HepG2 (cell line): ENCODE results near the gene BCL6. TPM values are rescaled to one million over a fixed set of nuclear protein-coding genes. Genes with fewer than 3 reads are reported as not detected.
A peak's percentile ranks its signal among the peaks of the same experiment; 100 is the strongest.

Experiments
- ASH2L ChIP-seq: fragments of 300-600, 200-600 bp; sonication (generic); IDR thresholded peaks from 2 replicates; pipeline ENCODE4 v1.7.0; 2017; ENCODE audit warnings: low read depth, mild to moderate bottlenecking, moderate library complexity, mixed read lengths, low read length; ENCODE audit not compliant: insufficient read length
- KDM4B ChIP-seq: sonication (generic); formaldehyde crosslinking; IDR thresholded peaks from 2 replicates; pipeline ENCODE4 v1.4.0; 2020; ENCODE audit warnings: missing genetic modification reagents
- KIAA2018 ChIP-seq: sonication (generic); formaldehyde crosslinking; IDR thresholded peaks from 2 replicates; pipeline ENCODE4 v1.5.0; 2020; ENCODE audit warnings: mild to moderate bottlenecking, missing genetic modification reagents, borderline replicate concordance
- MYC ChIP-seq: sonication (generic); formaldehyde crosslinking; IDR thresholded peaks from 2 replicates; pipeline ENCODE4 v1.9.0; 2021; ENCODE audit warnings: missing genetic modification reagents, borderline replicate concordance
- RXRB ChIP-seq: IDR thresholded peaks from 2 replicates; pipeline ENCODE4 v1.6.1; 2016; ENCODE audit warnings: borderline replicate concordance, missing genetic modification reagents, missing compliant biosample characterization
- TRAFD1 ChIP-seq: sonication (generic); formaldehyde crosslinking; IDR thresholded peaks from 2 replicates; pipeline ENCODE4 v1.5.1; 2020; ENCODE audit warnings: missing genetic modification reagents, mild to moderate bottlenecking, borderline replicate concordance
- ZFYVE20 ChIP-seq: sonication (generic); formaldehyde crosslinking; IDR thresholded peaks from 2 replicates; pipeline ENCODE4 v1.8.0; 2023; ENCODE audit warnings: low read depth, mild to moderate bottlenecking, moderate library complexity, missing genetic modification reagents, borderline replicate concordance
- ZKSCAN1 ChIP-seq: fragments of 150-350 bp; IDR thresholded peaks from 2 replicates; pipeline ENCODE4 v1.6.1; 2014; ENCODE audit warnings: low read length
- ZNF557 ChIP-seq: sonication (generic); formaldehyde crosslinking; IDR thresholded peaks from 2 replicates; pipeline ENCODE4 v1.4.0; 2020; ENCODE audit warnings: missing genetic modification reagents
- ZNF768 ChIP-seq: sonication (generic); formaldehyde crosslinking; IDR thresholded peaks from 2 replicates; pipeline ENCODE4 v1.4.0; 2020; ENCODE audit warnings: missing genetic modification reagents
- ZNF784 ChIP-seq: sonication (generic); formaldehyde crosslinking; IDR thresholded peaks from 2 replicates; pipeline ENCODE4 v1.5.1; 2020; ENCODE audit warnings: missing genetic modification reagents, mild to moderate bottlenecking, borderline replicate concordance
- ZSCAN29 ChIP-seq: sonication (generic); formaldehyde crosslinking; conservative IDR thresholded peaks from 2 replicates; pipeline ENCODE4 v1.4.0; 2020; ENCODE audit warnings: mild to moderate bottlenecking, missing genetic modification reagents
- polyA plus RNA-seq, 8 experiments: library from polyadenylated mRNA; depleted of rRNA in 3 of 8; stranded (reverse) in 7 of 8; unstranded in 1 of 8; fragments of >200 nt; fragmentation: Illumina TruSeq in 4 of 8; extraction: Trizol in 4 of 8; gene quantifications; 2 replicates each; pipeline versions ENCODE4 v1.2.1 to v1.2.3, GENCODE V29; 2011 to 2016; ENCODE audit warnings: low read depth in 4 of 8, missing spikeins in 1 of 8, mixed read lengths in 1 of 8; ENCODE audit not compliant: insufficient read depth in 1 of 8
- total RNA-seq, 5 experiments: library from RNA; depleted of rRNA; stranded (reverse); fragments of >200 nt; fragmentation: Illumina TruSeq; extraction: Trizol; gene quantifications; 2 replicates each; pipeline ENCODE4 v1.2.3, GENCODE V29; 2016; ENCODE audit warnings: low read depth in 1 of 5
- TF ChIP-seq, protein P1 (sequence below): sonication (generic); formaldehyde crosslinking; IDR thresholded peaks from 2 replicates; pipeline ENCODE4 v1.8.0; 2022; ENCODE audit warnings: mild to moderate bottlenecking, missing genetic modification reagents; ENCODE audit not compliant: insufficient replicate concordance
- TF ChIP-seq, protein P2 (sequence below): sonication (generic); formaldehyde crosslinking; IDR thresholded peaks from 2 replicates; pipeline ENCODE4 v1.4.0; 2020; ENCODE audit warnings: mild to moderate bottlenecking, low read depth, missing genetic modification reagents

The BCL6 gene
- total and polyA plus RNA-seq, 2 of the 13 experiments (the other 11 are each of a cell fraction or from before 2014, with no cell fraction given), result 21.2 to 53.7 TPM

GRCh38 chr3:187745201-187746058 lies at the start of gene BCL6 (continued):
- TF ChIP-seq ZNF557 (CRISPR knock-in tag) (peak; percentile 45; the same call in 1 of the 2 replicates), TRAFD1 (CRISPR knock-in tag) (no peak), ASH2L (peak; percentile 74), MYC (0 out of 2 replicates have a peak, but pooled peaks have one; percentile 39), ZKSCAN1 (no peak), ZNF784 (peak; percentile 43; the same call in 1 of the 2 replicates), ZNF768 (CRISPR knock-in tag) (0 out of 2 replicates have a peak, but pooled peaks have one; percentile 39), ZSCAN29 (CRISPR knock-in tag) (0 out of 2 replicates have a peak, but pooled peaks have one; percentile 59), KDM4B (peak; percentile 53; the same call in 1 of the 2 replicates), KIAA2018 (peak; percentile 94; the same call in 1 of the 2 replicates), ZFYVE20 (CRISPR knock-in tag) (no peak), RXRB (CRISPR knock-in tag) (peak; percentile 76)
- TF ChIP-seq, protein P1, sequence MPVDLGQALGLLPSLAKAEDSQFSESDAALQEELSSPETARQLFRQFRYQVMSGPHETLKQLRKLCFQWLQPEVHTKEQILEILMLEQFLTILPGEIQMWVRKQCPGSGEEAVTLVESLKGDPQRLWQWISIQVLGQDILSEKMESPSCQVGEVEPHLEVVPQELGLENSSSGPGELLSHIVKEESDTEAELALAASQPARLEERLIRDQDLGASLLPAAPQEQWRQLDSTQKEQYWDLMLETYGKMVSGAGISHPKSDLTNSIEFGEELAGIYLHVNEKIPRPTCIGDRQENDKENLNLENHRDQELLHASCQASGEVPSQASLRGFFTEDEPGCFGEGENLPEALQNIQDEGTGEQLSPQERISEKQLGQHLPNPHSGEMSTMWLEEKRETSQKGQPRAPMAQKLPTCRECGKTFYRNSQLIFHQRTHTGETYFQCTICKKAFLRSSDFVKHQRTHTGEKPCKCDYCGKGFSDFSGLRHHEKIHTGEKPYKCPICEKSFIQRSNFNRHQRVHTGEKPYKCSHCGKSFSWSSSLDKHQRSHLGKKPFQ, result no peak
- TF ChIP-seq, protein P2, sequence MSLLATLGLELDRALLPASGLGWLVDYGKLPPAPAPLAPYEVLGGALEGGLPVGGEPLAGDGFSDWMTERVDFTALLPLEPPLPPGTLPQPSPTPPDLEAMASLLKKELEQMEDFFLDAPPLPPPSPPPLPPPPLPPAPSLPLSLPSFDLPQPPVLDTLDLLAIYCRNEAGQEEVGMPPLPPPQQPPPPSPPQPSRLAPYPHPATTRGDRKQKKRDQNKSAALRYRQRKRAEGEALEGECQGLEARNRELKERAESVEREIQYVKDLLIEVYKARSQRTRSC (CRISPR knock-in tag), result no peak
